Esophagus muscularis mucosa (tissue), 4 donors: ENCODE measurements around the gene GDF10. TPM values are rescaled to one million over a fixed set of nuclear protein-coding genes. Genes with fewer than 3 reads are reported as not detected.

Experiments
- DNase-seq: peaks from one replicate; pipeline ENCODE4 v3.0.0-alpha.2; 2017; ENCODE audit errors: extremely low spot score
- H3K27ac ChIP-seq, 4 donors: fragments of 200-600 bp; sonication (generic); replicated peaks in 1 of 4; 1 replicate in 3 of 4; 2 replicates in 1 of 4; pipeline ENCODE4 v1.5.1; 2016 to 2019; ENCODE audit warnings: mild to moderate bottlenecking in 1 of 4
- H3K27me3 ChIP-seq, 4 donors: fragments of 200-600 bp; sonication (generic); one replicate each; pipeline versions ENCODE4 v1.5.1 to v1.6.0; 2016 to 2019
- H3K36me3 ChIP-seq, 4 donors: fragments of 200-600 bp; sonication (generic); one replicate each; pipeline ENCODE4 v1.5.1; 2016 to 2019
- H3K4me1 ChIP-seq, 4 donors: fragments of 200-600 bp; sonication (generic); one replicate each; pipeline ENCODE4 v1.5.1; 2016 to 2019
- H3K4me3 ChIP-seq, 4 donors: fragments of 200-600 bp; sonication (generic); 1 replicate in 2 of 4; 2 replicates in 2 of 4; pipeline ENCODE4 v1.5.1; 2016 to 2019; ENCODE audit warnings: mild to moderate bottlenecking in 4 of 4, moderate library complexity in 1 of 4
- H3K9me3 ChIP-seq, 4 donors: fragments of 200-600 bp; sonication (generic); 1 replicate in 3 of 4; 2 replicates in 1 of 4; pipeline ENCODE4 v1.5.1; 2016 to 2019
- CTCF ChIP-seq, 3 experiments: fragments of 200-600 bp in 2 of 3; fragments of 450-650 bp in 1 of 3; sonication (generic) in 2 of 3; IDR thresholded peaks; one replicate each; pipeline ENCODE4 v1.5.1; 2017 to 2019; ENCODE audit warnings: antibody characterized with exemption in 3 of 3, mild to moderate bottlenecking in 2 of 3, moderate library complexity in 1 of 3
- EP300 ChIP-seq: sonication (generic); formaldehyde crosslinking; IDR thresholded peaks from one replicate; pipeline ENCODE4 v1.6.1; 2017; ENCODE audit warnings: antibody characterized with exemption
- POLR2A ChIP-seq: fragments of 450-650 bp; IDR thresholded peaks from one replicate; pipeline ENCODE4 v1.6.1; 2017; ENCODE audit warnings: antibody characterized with exemption, moderate library complexity, mild to moderate bottlenecking, low read depth
- POLR2AphosphoS5 ChIP-seq, 2 donors: sonication (generic); formaldehyde crosslinking; IDR thresholded peaks; one replicate each; pipeline ENCODE4 v1.6.1; 2017; ENCODE audit warnings: antibody characterized with exemption in 2 of 2
- WGBS: methylation state at CpG from one replicate; pipeline ENCODE4 v1.1.5; 2018; 5-methylcytosine and 5-hydroxymethylcytosine counted together
- intact Hi-C: fragments of 100-400 bp; cut with DNase I; formaldehyde crosslinking; loops from one replicate; pipeline ENCODE4 v1.15.1; 2023
- total RNA-seq, 4 donors: library from RNA; depleted of rRNA; stranded (reverse); fragments of >200 nt; gene quantifications; one replicate each; pipeline versions ENCODE4 v1.1.0 to v1.2.1, GENCODE V29; 2016

GDF10 gene
- total RNA-seq, 4 donors from 2014 or later = 5.6 to 33.3 (median 29.5) TPM

- intact Hi-C loops = no loop called here
- Histone ChIP-seq H3K9me3 (no peaks in the 10 kb centered on the region), H3K27ac (no peak overlapping the region), H3K4me3 (no peak overlapping the region), H3K27me3 (no peaks in the 10 kb centered on the region), H3K36me3 (no peaks in the 10 kb centered on the region), H3K4me1 (peaks cover 0 to 14% (median 13%) of the 10 kb centered on the region in 4 donors)
- TF ChIP-seq CTCF (IDR thresholded peaks at IDR 0.05) (no peak), POLR2A (no peak), EP300 (no peak), POLR2AphosphoS5 (IDR thresholded peaks at IDR 0.05) (no peak)
- DNase-seq = no peak
- 80% methylated on average over 2 of the region's 2 CpGs for WGBS
Observed at GRCh38 chr10:47315421-47315820, 15.4 kb downstream of the GDF10 start.

DNA sequence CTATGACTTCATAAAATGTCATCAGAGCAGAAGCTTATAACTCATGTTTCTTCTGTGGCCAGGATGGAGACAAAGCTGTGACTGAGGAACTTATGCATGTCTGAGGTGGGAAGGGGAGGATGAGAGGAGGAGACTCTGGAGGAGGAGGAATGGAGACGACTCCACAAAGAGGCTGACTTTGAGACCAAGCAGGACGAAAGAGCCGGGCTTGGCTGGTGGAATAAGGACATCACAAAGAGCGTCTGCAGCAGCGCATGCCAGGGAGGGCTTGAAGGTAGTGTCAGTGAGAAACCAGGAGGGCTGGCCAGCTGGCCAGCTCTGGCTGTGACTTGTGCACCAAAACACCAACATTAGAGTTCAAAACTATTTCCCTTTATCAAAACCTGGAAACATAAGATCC is 16.1 kb downstream of the GDF10 start:
- Histone ChIP-seq H3K9me3 (no peaks in the 10 kb centered on the region), H3K27ac (no peak overlapping the region), H3K4me1 (peaks cover 0 to 10% (median 8%) of the 10 kb centered on the region in 4 donors), H3K36me3 (no peaks in the 10 kb centered on the region), H3K27me3 (no peaks in the 10 kb centered on the region), H3K4me3 (no peak overlapping the region)
- 64% methylated on average over 5 of the region's 5 CpGs for WGBS
- TF ChIP-seq EP300 = no peak
- no peak for TF ChIP-seq POLR2A
- no peak for TF ChIP-seq POLR2AphosphoS5 (IDR thresholded peaks at IDR 0.05)
- TF ChIP-seq CTCF (IDR thresholded peaks at IDR 0.05) = no peak
- intact Hi-C loops = no loop called here
- DNase-seq = no peak

DNA sequence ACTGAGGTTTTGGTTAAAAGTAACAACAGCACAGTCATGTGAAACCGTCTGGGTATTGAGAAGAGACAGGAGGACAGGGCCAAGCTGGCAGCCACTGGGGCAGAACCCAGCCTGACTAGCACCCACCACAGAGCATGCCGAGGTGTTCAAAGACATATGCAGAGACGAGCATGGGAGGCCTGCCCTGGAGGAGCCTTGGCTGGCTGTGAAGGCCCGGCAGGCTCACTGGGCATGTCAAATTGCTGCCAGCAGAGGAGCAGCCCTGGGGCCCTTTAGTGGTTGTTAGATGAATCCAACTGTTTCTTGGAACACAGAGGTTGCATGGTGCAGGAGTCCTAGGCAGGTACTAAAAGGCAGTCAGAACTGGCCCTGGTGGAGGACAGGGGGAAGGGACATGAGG is 17.3 kb downstream of the GDF10 start:
- H3K36me3 ChIP-seq = no peaks in the 10 kb centered on the region

GRCh38 chr10:47318706-47319105 is 18.7 kb downstream of the GDF10 start:
- H3K27ac ChIP-seq = no peak overlapping the region
- intact Hi-C loops = no loop called here
- H3K9me3 ChIP-seq = no peaks in the 10 kb centered on the region
- TF ChIP-seq CTCF (IDR thresholded peaks at IDR 0.05) (no peak), POLR2A (no peak), EP300 (no peak), POLR2AphosphoS5 (IDR thresholded peaks at IDR 0.05) (no peak)
- WGBS = 86% methylated on average over 9 of the region's 9 CpGs
- H3K4me3 ChIP-seq = no peak overlapping the region
- DNase-seq = no peak
- H3K36me3 ChIP-seq = no peaks in the 10 kb centered on the region
- no peaks in the 10 kb centered on the region for H3K4me1 ChIP-seq
- peaks cover 0 to 14% (median 0%) of the 10 kb centered on the region in 4 donors for H3K27me3 ChIP-seq

More for the DNA sequence above, 17.3 kb downstream of the GDF10 start:
- Histone ChIP-seq H3K9me3 (no peaks in the 10 kb centered on the region), H3K4me1 (no peaks in the 10 kb centered on the region), H3K27ac (no peak overlapping the region), H3K27me3 (peaks cover 0 to 8% (median 0%) of the 10 kb centered on the region in 4 donors), H3K4me3 (no peak overlapping the region)
- intact Hi-C loops = no loop called here
- TF ChIP-seq CTCF (IDR thresholded peaks at IDR 0.05) (no peak), POLR2A (no peak)
- WGBS = 100% methylated on average over 4 of the region's 4 CpGs
- DNase-seq = no peak

- Histone ChIP-seq H3K36me3 (no peaks in the 10 kb centered on the region), H3K4me1 (no peaks in the 10 kb centered on the region), H3K9me3 (no peaks in the 10 kb centered on the region), H3K27me3 (peaks cover 0 to 14% (median 0%) of the 10 kb centered on the region in 4 donors), H3K27ac (no peak overlapping the region), H3K4me3 (no peak overlapping the region)
- no peak for DNase-seq
- 84% methylated on average over 8 of the region's 8 CpGs for WGBS
- intact Hi-C loops = no loop called here
- TF ChIP-seq POLR2A = no peak
- no peak for TF ChIP-seq EP300
- TF ChIP-seq CTCF (IDR thresholded peaks at IDR 0.05) = no peak
- no peak for TF ChIP-seq POLR2AphosphoS5 (IDR thresholded peaks at IDR 0.05)
Observed at GRCh38 chr10:47319784-47320183, 19.8 kb downstream of the GDF10 start.
